Suprapubic skin (tissue), 3 donors: Measurements from ENCODE around the gene INHBB.

Experiments used
- POLR2A ChIP-seq, 2 donors: fragments of 450-650 bp; IDR thresholded peaks; one replicate each; pipeline ENCODE4 v1.6.1; 2017; ENCODE audit warnings: antibody characterized with exemption in 2 of 2, mild to moderate bottlenecking in 2 of 2, moderate library complexity in 2 of 2
- TF ChIP-seq, protein P1 (sequence below), 2 donors: fragments of 200-600 bp in 1 of 2; fragments of 450-650 bp in 1 of 2; sonication (generic) in 1 of 2; IDR thresholded peaks; one replicate each; pipeline ENCODE4 v1.5.1; 2016 to 2019; ENCODE audit warnings: antibody characterized with exemption in 2 of 2, mild to moderate bottlenecking in 1 of 2, moderate library complexity in 1 of 2

DNA sequence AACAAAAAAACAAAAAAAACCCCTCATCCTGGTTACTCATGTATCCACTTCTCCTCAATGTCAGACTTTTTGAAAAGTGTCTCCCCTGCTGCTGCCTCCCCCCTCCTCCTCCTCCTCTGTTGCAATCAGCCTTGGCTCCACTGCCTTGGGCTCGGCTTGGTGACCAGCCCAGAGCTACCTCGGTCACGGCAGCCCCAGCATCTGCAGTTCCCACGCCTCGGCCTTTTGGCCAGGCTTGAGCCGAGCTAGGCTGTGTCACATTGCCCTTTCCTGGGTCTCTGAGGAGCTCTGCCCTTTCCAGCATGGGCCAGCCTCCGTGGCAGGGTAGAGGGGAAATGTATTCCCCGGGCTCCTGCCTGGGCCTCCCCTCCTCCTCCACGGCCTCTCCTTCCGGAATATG, 22.7 kb upstream of the INHBB start:
- no peak for TF ChIP-seq POLR2A (IDR thresholded peaks at IDR 0.05)
- TF ChIP-seq, protein P1, sequence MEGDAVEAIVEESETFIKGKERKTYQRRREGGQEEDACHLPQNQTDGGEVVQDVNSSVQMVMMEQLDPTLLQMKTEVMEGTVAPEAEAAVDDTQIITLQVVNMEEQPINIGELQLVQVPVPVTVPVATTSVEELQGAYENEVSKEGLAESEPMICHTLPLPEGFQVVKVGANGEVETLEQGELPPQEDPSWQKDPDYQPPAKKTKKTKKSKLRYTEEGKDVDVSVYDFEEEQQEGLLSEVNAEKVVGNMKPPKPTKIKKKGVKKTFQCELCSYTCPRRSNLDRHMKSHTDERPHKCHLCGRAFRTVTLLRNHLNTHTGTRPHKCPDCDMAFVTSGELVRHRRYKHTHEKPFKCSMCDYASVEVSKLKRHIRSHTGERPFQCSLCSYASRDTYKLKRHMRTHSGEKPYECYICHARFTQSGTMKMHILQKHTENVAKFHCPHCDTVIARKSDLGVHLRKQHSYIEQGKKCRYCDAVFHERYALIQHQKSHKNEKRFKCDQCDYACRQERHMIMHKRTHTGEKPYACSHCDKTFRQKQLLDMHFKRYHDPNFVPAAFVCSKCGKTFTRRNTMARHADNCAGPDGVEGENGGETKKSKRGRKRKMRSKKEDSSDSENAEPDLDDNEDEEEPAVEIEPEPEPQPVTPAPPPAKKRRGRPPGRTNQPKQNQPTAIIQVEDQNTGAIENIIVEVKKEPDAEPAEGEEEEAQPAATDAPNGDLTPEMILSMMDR (IDR thresholded peaks at IDR 0.05): no peak
